ENCODE results near the gene SHF.

- TF ChIP-seq, protein P1, sequence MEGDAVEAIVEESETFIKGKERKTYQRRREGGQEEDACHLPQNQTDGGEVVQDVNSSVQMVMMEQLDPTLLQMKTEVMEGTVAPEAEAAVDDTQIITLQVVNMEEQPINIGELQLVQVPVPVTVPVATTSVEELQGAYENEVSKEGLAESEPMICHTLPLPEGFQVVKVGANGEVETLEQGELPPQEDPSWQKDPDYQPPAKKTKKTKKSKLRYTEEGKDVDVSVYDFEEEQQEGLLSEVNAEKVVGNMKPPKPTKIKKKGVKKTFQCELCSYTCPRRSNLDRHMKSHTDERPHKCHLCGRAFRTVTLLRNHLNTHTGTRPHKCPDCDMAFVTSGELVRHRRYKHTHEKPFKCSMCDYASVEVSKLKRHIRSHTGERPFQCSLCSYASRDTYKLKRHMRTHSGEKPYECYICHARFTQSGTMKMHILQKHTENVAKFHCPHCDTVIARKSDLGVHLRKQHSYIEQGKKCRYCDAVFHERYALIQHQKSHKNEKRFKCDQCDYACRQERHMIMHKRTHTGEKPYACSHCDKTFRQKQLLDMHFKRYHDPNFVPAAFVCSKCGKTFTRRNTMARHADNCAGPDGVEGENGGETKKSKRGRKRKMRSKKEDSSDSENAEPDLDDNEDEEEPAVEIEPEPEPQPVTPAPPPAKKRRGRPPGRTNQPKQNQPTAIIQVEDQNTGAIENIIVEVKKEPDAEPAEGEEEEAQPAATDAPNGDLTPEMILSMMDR (conservative IDR thresholded peaks at IDR 0.05 in 1 of 2, IDR thresholded peaks at IDR 0.05 in 1 of 2; ENCODE audit: low read depth in 1 of 2, low read length in 2 of 2) = no peak
- no peak for TF ChIP-seq EZH2 (IDR thresholded peaks at IDR 0.05; ENCODE audit: low read length, missing control alignments)
These were observed 41.2 kb upstream of the SHF start for GRCh38 chr15:45228931-45229330.
